Kidney (tissue), 14 donors: ENCODE data around the gene POLR2I. TPM values are rescaled to one million over a fixed set of nuclear protein-coding genes. Genes with fewer than 3 reads are reported as not detected.
A peak's percentile ranks its signal among the peaks of the same experiment; 100 is the strongest.

Source experiments
- DNase-seq, 5 donors: peaks; one replicate each; pipeline ENCODE4 v3.0.0-alpha.2; 2013 to 2020
- FAIRE-seq: peaks from 2 replicates; lab custom pipeline; 2012; peaks lifted over from hg19 to GRCh38; lab: Jason Lieb, UNC
- H3K27ac ChIP-seq, 2 donors: one replicate each; pipeline ENCODE4 v1.7.0; 2013; ENCODE audit warnings: low read depth in 2 of 2, low read length in 2 of 2, inconsistent platforms in 1 of 2
- H3K27me3 ChIP-seq: one replicate; pipeline ENCODE4 v1.7.1; 2013; ENCODE audit warnings: low read length, inconsistent platforms; ENCODE audit not compliant: control insufficient read depth, insufficient read depth
- H3K36me3 ChIP-seq, 3 donors: one replicate each; pipeline versions ENCODE4 v1.7.0 to v1.7.1; 2013; ENCODE audit warnings: low read length in 3 of 3, control low read depth in 1 of 3, inconsistent platforms in 1 of 3; ENCODE audit not compliant: insufficient read depth in 3 of 3, control insufficient read depth in 2 of 3
- H3K4me1 ChIP-seq, 3 donors: one replicate each; pipeline versions ENCODE4 v1.7.0 to v1.7.1; 2013; ENCODE audit warnings: low read length in 3 of 3, inconsistent platforms in 1 of 3, low read depth in 1 of 3; ENCODE audit not compliant: control insufficient read depth in 2 of 3, insufficient read depth in 2 of 3
- H3K4me3 ChIP-seq, 3 donors: one replicate each; pipeline versions ENCODE4 v1.7.0 to v1.8.1; 2013; ENCODE audit warnings: low read length in 3 of 3, control low read depth in 1 of 3, inconsistent platforms in 1 of 3
- H3K9ac ChIP-seq, 3 donors: one replicate each; pipeline versions ENCODE4 v1.7.0 to v1.7.1; 2013; ENCODE audit warnings: low read length in 3 of 3, control low read depth in 1 of 3, inconsistent platforms in 1 of 3
- H3K9me3 ChIP-seq, 3 donors: one replicate each; pipeline versions ENCODE4 v1.7.0 to v1.7.1; 2013; ENCODE audit warnings: low read length in 3 of 3, control low read depth in 1 of 3, inconsistent platforms in 1 of 3; ENCODE audit not compliant: control insufficient read depth in 2 of 3, insufficient read depth in 1 of 3
- CTCF ChIP-seq: IDR thresholded peaks from 3 replicates; pipeline ENCODE4 v1.5.1; 2012; ENCODE audit warnings: mild to moderate bottlenecking, moderate library complexity, borderline replicate concordance; ENCODE audit not compliant: insufficient read depth; ENCODE audit errors: extremely low read depth
- intact Hi-C: fragments of 100-400 bp; cut with DNase I; formaldehyde crosslinking; loops from one replicate; pipeline ENCODE4 v1.11.1; 2022
- polyA plus RNA-seq: library from polyadenylated mRNA; stranded (reverse); fragments of 350-450 nt; fragmentation: Illumina TruSeq; extraction: RNeasy Lipid Tissue Mini Kit (QIAGEN cat#74804); gene quantifications from one replicate; pipeline ENCODE4 v1.2.3, GENCODE V29; 2014; ENCODE audit warnings: low read depth, low replicate concordance; ENCODE audit not compliant: insufficient read depth
- total RNA-seq: library from RNA; stranded (reverse); fragmentation: NEBNext Ultra II Directional; extraction: Animal tissue kit (Norgen Biotek cat#: 25700); gene quantifications from one replicate; pipeline ENCODE4 v1.2.1, GENCODE V29; 2021
- donor health status: control.
- donor health status: control.
- donor health status: control.
- donor health status: control.
- donor health status: control.
- donor health status: DM: yes; HTN: yes; CAD: no.
- donor health status: Normal renal cell carcinoma (clear cell type).

POLR2I gene
- total and polyA plus RNA-seq, 2 donors from 2014 or later, result 59.9 to 119 TPM

DNA sequence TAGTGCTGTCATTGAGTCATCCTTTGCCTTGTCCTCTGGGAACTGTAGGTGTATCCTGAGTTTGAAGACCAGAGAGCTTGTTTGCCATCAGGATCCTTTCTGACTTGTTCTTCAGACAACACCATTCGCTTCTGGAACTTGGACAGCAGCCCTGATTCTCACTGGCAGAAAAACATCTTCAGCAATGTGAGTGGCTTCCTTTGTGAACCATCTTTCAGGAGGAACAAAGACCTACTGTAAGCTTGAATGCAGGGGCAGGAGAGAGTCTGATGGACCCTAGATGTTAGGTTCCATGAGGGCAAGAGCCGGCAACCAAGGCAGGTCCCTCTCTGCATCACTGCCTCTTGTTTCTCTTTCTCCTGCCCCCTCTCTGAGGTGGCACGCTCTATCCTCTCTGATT lies 33.3 kb downstream of the POLR2I start:
- no peak for TF ChIP-seq CTCF
- intact Hi-C loops, result no loop called here
- FAIRE-seq, result no peak

GRCh38 chr19:36079389-36079945 lies 35.2 kb downstream of the POLR2I start:
- FAIRE-seq (no peak), DNase-seq (no peak)
- Histone ChIP-seq H3K36me3 (no peaks in the 10 kb centered on the region), H3K27me3 (no peaks in the 10 kb centered on the region), H3K4me1 (no peaks in the 10 kb centered on the region), H3K4me3 (no peak overlapping the region), H3K9ac (no peak overlapping the region), H3K9me3 (no peaks in the 10 kb centered on the region), H3K27ac (no peak overlapping the region)
- intact Hi-C loops, result no loop called here
- no peak for TF ChIP-seq CTCF

More for the DNA sequence above, 33.3 kb downstream of the POLR2I start:
- Histone ChIP-seq H3K27me3 (no peaks in the 10 kb centered on the region), H3K36me3 (no peaks in the 10 kb centered on the region), H3K9ac (no peak overlapping the region), H3K4me3 (no peak overlapping the region), H3K27ac (no peak overlapping the region), H3K4me1 (no peaks in the 10 kb centered on the region), H3K9me3 (no peaks in the 10 kb centered on the region)
- DNase-seq, result peak in 1 of 5 donors; percentile 5

DNA sequence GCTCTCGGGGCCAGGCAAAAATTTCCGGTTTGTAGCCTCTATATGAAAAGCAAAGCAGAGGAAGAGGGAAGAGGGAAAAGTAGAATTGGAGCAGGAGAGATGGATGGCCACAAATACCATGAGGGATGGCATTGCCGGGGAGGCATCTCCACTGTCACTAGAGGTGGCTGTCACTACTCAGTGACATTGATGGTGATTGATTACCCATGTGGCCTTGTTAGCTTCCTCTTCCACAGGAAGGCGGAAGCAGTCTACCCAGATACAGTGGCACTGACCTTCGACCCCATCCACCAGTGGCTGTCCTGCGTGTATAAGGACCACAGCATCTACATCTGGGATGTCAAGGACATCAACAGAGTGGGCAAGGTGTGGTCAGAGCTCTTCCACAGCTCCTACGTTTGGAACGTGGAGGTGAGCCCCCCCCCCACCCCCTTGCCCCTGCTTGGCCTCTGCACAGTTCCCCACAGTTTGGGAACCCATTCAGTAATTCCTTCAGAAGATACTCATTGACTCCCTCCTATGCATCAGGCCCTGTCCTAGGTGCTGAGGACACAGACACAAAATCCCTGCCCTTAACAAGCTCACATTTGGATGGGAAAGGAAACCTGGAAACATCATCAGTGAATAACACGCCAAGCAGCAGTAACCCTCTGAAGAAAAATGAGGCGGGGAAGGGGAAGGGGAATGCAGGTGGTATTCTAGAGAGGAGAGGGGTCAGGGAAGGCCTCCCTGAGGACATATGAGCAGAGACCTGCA lies 41.4 kb downstream of the POLR2I start:
- no peak overlapping the region for H3K27ac ChIP-seq
- H3K9ac ChIP-seq, result no peak overlapping the region
- H3K9me3 ChIP-seq, result no peaks in the 10 kb centered on the region
- H3K4me3 ChIP-seq, result no peak overlapping the region
- no peak for FAIRE-seq
- no peaks in the 10 kb centered on the region for H3K36me3 ChIP-seq
- H3K27me3 ChIP-seq, result no peaks in the 10 kb centered on the region
- DNase-seq, result peak in 1 of 5 donors; percentile 2
- H3K4me1 ChIP-seq, result no peaks in the 10 kb centered on the region
- intact Hi-C loops, result no loop called here
- TF ChIP-seq CTCF, result no peak
